GM15510 (cell line): ENCODE measurements around the gene SKOR1.

Source experiments
- POLR2A ChIP-seq: IDR thresholded peaks from 3 replicates; pipeline ENCODE4 v1.6.1; 2011; ENCODE audit warnings: borderline replicate concordance; ENCODE audit not compliant: insufficient read length; ENCODE audit errors: extremely low read depth

The SKOR1 gene

GRCh38 chr15:67843092-67843501 lies 17.8 kb downstream of the SKOR1 start:
- no peak for TF ChIP-seq POLR2A

GRCh38 chr15:67843571-67844387 lies 18.5 kb downstream of the SKOR1 start:
- no peak for TF ChIP-seq POLR2A

- no peak for TF ChIP-seq POLR2A
These were observed 20.7 kb downstream of the SKOR1 start for GRCh38 chr15:67845974-67846373.

GRCh38 chr15:67849538-67849937 lies 24.2 kb downstream of the SKOR1 start:
- TF ChIP-seq POLR2A: no peak

GRCh38 chr15:67850336-67850735 lies 25.0 kb downstream of the SKOR1 start:
- no peak for TF ChIP-seq POLR2A

GRCh38 chr15:67850994-67851571 lies 25.8 kb downstream of the SKOR1 start:
- no peak for TF ChIP-seq POLR2A

GRCh38 chr15:67852418-67852817 lies 27.1 kb downstream of the SKOR1 start:
- TF ChIP-seq POLR2A: no peak

- no peak for TF ChIP-seq POLR2A
These were observed 28.1 kb downstream of the SKOR1 start for GRCh38 chr15:67853454-67853853.

- no peak for TF ChIP-seq POLR2A
These were observed 29.0 kb downstream of the SKOR1 start for GRCh38 chr15:67854358-67854757.

GRCh38 chr15:67855842-67856241 lies 30.5 kb downstream of the SKOR1 start:
- TF ChIP-seq POLR2A: no peak

GRCh38 chr15:67857220-67857619 lies 31.9 kb downstream of the SKOR1 start:
- TF ChIP-seq POLR2A: no peak

- TF ChIP-seq POLR2A: no peak
These were observed 34.1 kb downstream of the SKOR1 start for GRCh38 chr15:67859331-67859946.

- no peak for TF ChIP-seq POLR2A
These were observed 36.7 kb downstream of the SKOR1 start for GRCh38 chr15:67861983-67862382.

GRCh38 chr15:67862750-67863441 lies 37.6 kb downstream of the SKOR1 start:
- TF ChIP-seq POLR2A: peak; percentile 10

GRCh38 chr15:67863442-67863987 lies 38.2 kb downstream of the SKOR1 start:
- no peak for TF ChIP-seq POLR2A
